HCT116 (cell line): ENCODE data around the gene ALDH4A1. TPM values are rescaled to one million over a fixed set of nuclear protein-coding genes. Genes with fewer than 3 reads are reported as not detected.

Experiments
- ATAC-seq: fragments of 200-7000 bp; cut with Tn5 transposase; 2 replicates; pipeline ENCODE4 v1.9.1; 2020; ENCODE audit warnings: mild to moderate bottlenecking, moderate library complexity
- BruUV-seq: library from RNA; stranded (reverse); fragments of 400-500 nt; replicated peaks from 2 replicates; lab custom pipeline; 2021; lab: Mats Ljungman, UMichigan
- CTCF ChIA-PET: fragments of 300-600 bp; sonication (Branson Sonifier 250); formaldehyde crosslinking; loops from one replicate; lab custom pipeline; 2021; ENCODE audit warnings: antibody characterized with exemption; lab: Charles Lee
- POLR2A ChIA-PET: fragments of 300-600, 350-600 bp; sonication (Branson Sonifier 250); formaldehyde crosslinking; loops from one replicate; lab custom pipeline; 2021; ENCODE audit warnings: antibody characterized with exemption; lab: Charles Lee
- RAD21 ChIA-PET, 2 experiments: fragments of 300-600 bp; sonication (Branson Sonifier 250); formaldehyde crosslinking; loops; one replicate each; lab custom pipeline; 2023; ENCODE audit warnings: low total read pairs in 2 of 2; ENCODE audit not compliant: uncharacterized antibody in 2 of 2, unreplicated experiment in 2 of 2, low non-redundant PET in 1 of 2; lab: Charles Lee
- DNase-seq: peaks from one replicate; pipeline ENCODE4 v3.0.0-alpha.2; 2010; ENCODE audit warnings: low read depth, low spot score
- H2AFZ ChIP-seq: fragments of 200-600 bp; shearing (Covaris generic), sonication (generic); 2 replicates; pipeline ENCODE4 v1.6.1; 2017; ENCODE audit warnings: low read depth, mixed run types, mixed read lengths, antibody characterized with exemption, low read length; ENCODE audit not compliant: poor library complexity, severe bottlenecking
- H3K27ac ChIP-seq: 2 replicates; pipeline ENCODE4 v1.5.1; 2012; ENCODE audit warnings: low read depth, low read length
- H3K27me3 ChIP-seq: fragments of 200-600 bp; sonication (generic); 2 replicates; pipeline ENCODE4 v1.6.1; 2016; ENCODE audit warnings: mixed run types, low read length, mixed read lengths; ENCODE audit not compliant: insufficient read depth
- H3K36me3 ChIP-seq, 2 experiments: fragments of 200-500 bp in 1 of 2; fragments of 200-600 bp in 1 of 2; sonication (Bioruptor generic) in 1 of 2; sonication (generic) in 1 of 2; 2 replicates each; pipeline versions ENCODE4 v1.5.1 to v1.6.1; 2014 to 2016; ENCODE audit warnings: low read length in 2 of 2, inconsistent platforms in 1 of 2, mixed read lengths in 1 of 2, mixed run types in 1 of 2; ENCODE audit not compliant: insufficient read depth in 2 of 2, control insufficient read depth in 1 of 2
- H3K4me1 ChIP-seq, 2 experiments: fragments of 200-600 bp in 1 of 2; sonication (generic) in 1 of 2; 2 replicates each; pipeline versions ENCODE4 v1.5.1 to v1.6.1; 2012 to 2017; ENCODE audit warnings: low read length in 2 of 2, inconsistent platforms in 1 of 2, mild to moderate bottlenecking in 1 of 2, mixed read lengths in 1 of 2, mixed run types in 1 of 2, moderate library complexity in 1 of 2; ENCODE audit not compliant: insufficient read depth in 2 of 2, control insufficient read depth in 1 of 2
- H3K4me2 ChIP-seq: fragments of 200-600 bp; sonication (generic); 2 replicates; pipeline ENCODE4 v1.6.1; 2017; ENCODE audit warnings: mixed run types, low read length, mixed read lengths
- H3K4me3 ChIP-seq, 2 experiments: fragments of 200-600 bp in 1 of 2; sonication (generic) in 1 of 2; replicated peaks in 1 of 2; 2 replicates each; pipeline ENCODE4 v1.5.1; 2011 to 2016; ENCODE audit warnings: low read length in 2 of 2, control low read depth in 1 of 2, low read depth in 1 of 2, mild to moderate bottlenecking in 1 of 2, mixed read lengths in 1 of 2, mixed run types in 1 of 2
- H3K79me2 ChIP-seq: fragments of 200-600 bp; sonication (generic); 2 replicates; pipeline ENCODE4 v1.6.1; 2017; ENCODE audit warnings: mild to moderate bottlenecking, mixed run types, low read length, moderate library complexity, mixed read lengths; ENCODE audit not compliant: insufficient read depth
- H3K9ac ChIP-seq: fragments of 200-600 bp; sonication (generic); 2 replicates; pipeline ENCODE4 v1.6.1; 2016; ENCODE audit warnings: low read length, mixed read lengths
- H3K9me2 ChIP-seq: fragments of 200-600 bp; sonication (generic), shearing (Covaris generic); 2 replicates; pipeline ENCODE4 v1.6.1; 2017; ENCODE audit warnings: mixed run types, mild to moderate bottlenecking, moderate library complexity; ENCODE audit not compliant: insufficient read depth
- H3K9me3 ChIP-seq, 2 experiments: fragments of 200-500 bp in 1 of 2; fragments of 200-600 bp in 1 of 2; sonication (Bioruptor generic) in 1 of 2; sonication (generic) in 1 of 2; 2 replicates each; pipeline ENCODE4 v1.6.1; 2014 to 2017; ENCODE audit warnings: low read length in 2 of 2, mixed read lengths in 2 of 2, inconsistent platforms in 1 of 2, low read depth in 1 of 2, mild to moderate bottlenecking in 1 of 2, mixed run types in 1 of 2, moderate library complexity in 1 of 2; ENCODE audit not compliant: control insufficient read depth in 1 of 2, insufficient read depth in 1 of 2
- H4K20me1 ChIP-seq: fragments of 200-600 bp; sonication (generic), shearing (Covaris generic); 2 replicates; pipeline ENCODE4 v1.6.1; 2017; ENCODE audit warnings: mixed run types, mild to moderate bottlenecking, moderate library complexity; ENCODE audit not compliant: insufficient read depth
- ATF3 ChIP-seq: IDR thresholded peaks from 2 replicates; pipeline ENCODE4 v1.6.1; 2012
- CBX3 ChIP-seq: IDR thresholded peaks from 2 replicates; pipeline ENCODE4 v1.6.1; 2012; ENCODE audit warnings: low read depth
- CTCF ChIP-seq, 3 experiments: fragments of 200-600 bp in 1 of 3; sonication (generic) in 1 of 3; IDR thresholded peaks in 2 of 3; conservative IDR thresholded peaks in 1 of 3; 2 replicates each; pipeline ENCODE4 v1.5.1; 2012 to 2017; ENCODE audit warnings: low read depth in 2 of 3, low read length in 2 of 3, antibody characterized with exemption in 1 of 3, borderline replicate concordance in 1 of 3, control low read depth in 1 of 3, mild to moderate bottlenecking in 1 of 3, mixed read lengths in 1 of 3, mixed run types in 1 of 3, moderate library complexity in 1 of 3; ENCODE audit not compliant: insufficient read depth in 1 of 3
- EGR1 ChIP-seq: IDR thresholded peaks from 2 replicates; pipeline ENCODE4 v1.6.1; 2012; ENCODE audit warnings: low read depth
- ELF1 ChIP-seq: IDR thresholded peaks from 2 replicates; pipeline ENCODE4 v1.6.1; 2012; ENCODE audit warnings: low read depth, borderline replicate concordance
- EZH2 ChIP-seq: fragments of 200-600 bp; sonication (generic); IDR thresholded peaks from 2 replicates; pipeline ENCODE4 v1.6.1; 2017; ENCODE audit warnings: antibody characterized with exemption, mixed run types
- EZH2phosphoT487 ChIP-seq: fragments of 200-600 bp; IDR thresholded peaks from 2 replicates; pipeline ENCODE4 v1.6.1; 2018; ENCODE audit warnings: antibody characterized with exemption, borderline replicate concordance
- JUND ChIP-seq: IDR thresholded peaks from 2 replicates; pipeline ENCODE4 v1.6.1; 2012
- POLR2A ChIP-seq: IDR thresholded peaks from 2 replicates; pipeline ENCODE4 v1.7.0; 2011; ENCODE audit warnings: borderline replicate concordance; ENCODE audit not compliant: insufficient read depth, insufficient read length; ENCODE audit errors: extremely low read depth
- POLR2AphosphoS5 ChIP-seq: IDR thresholded peaks from 2 replicates; pipeline ENCODE4 v1.6.1; 2011; ENCODE audit warnings: mild to moderate bottlenecking, low read depth, low read length, moderate library complexity
- REST ChIP-seq: IDR thresholded peaks from 2 replicates; pipeline ENCODE4 v1.6.1; 2012; ENCODE audit warnings: low read depth
- SP1 ChIP-seq: IDR thresholded peaks from 2 replicates; pipeline ENCODE4 v1.6.1; 2012; ENCODE audit warnings: low read depth
- SRF ChIP-seq: IDR thresholded peaks from 2 replicates; pipeline ENCODE4 v1.6.1; 2012; ENCODE audit warnings: low read depth
- TCF7L2 ChIP-seq: IDR thresholded peaks from 2 replicates; pipeline ENCODE4 v1.7.0; 2011; ENCODE audit warnings: borderline replicate concordance, inconsistent platforms; ENCODE audit not compliant: insufficient read depth, insufficient read length; ENCODE audit errors: extremely low read depth
- YY1 ChIP-seq: IDR thresholded peaks from 2 replicates; pipeline ENCODE4 v1.6.1; 2011; ENCODE audit warnings: low read length, low read depth, moderate library complexity, mild to moderate bottlenecking; ENCODE audit not compliant: insufficient replicate concordance; ENCODE audit errors: extremely low read depth
- ZNF274 ChIP-seq: fragments of 200-500 bp; sonication (Bioruptor generic); IDR thresholded peaks from 2 replicates; pipeline ENCODE4 v1.6.1; 2014; ENCODE audit warnings: mild to moderate bottlenecking, low read depth, low read length, inconsistent platforms
- intact Hi-C: fragments of 100-400 bp; cut with micrococcal nuclease; formaldehyde crosslinking; loops from 2 replicates; pipeline ENCODE4 v1.10.0; 2022
- total RNA-seq: library from RNA; stranded (reverse); gene quantifications from one replicate; pipeline ENCODE4 v1.2.1, GENCODE V29; 2021; ENCODE audit not compliant: unreplicated experiment
- TF ChIP-seq, protein P1 (sequence below): IDR thresholded peaks from 2 replicates; pipeline ENCODE4 v1.6.1; 2012
- TF ChIP-seq, protein P2 (sequence below): IDR thresholded peaks from 2 replicates; pipeline ENCODE4 v1.6.1; 2011; ENCODE audit warnings: mild to moderate bottlenecking, low read length, moderate library complexity; ENCODE audit not compliant: insufficient replicate concordance; ENCODE audit errors: extremely low read depth

ALDH4A1 gene
- total RNA-seq, 1 experiment from 2014 or later: 12.6 TPM

GRCh38 chr1:18872071-18872611 lies 30.2 kb downstream of the ALDH4A1 start:
- no peaks in the 10 kb centered on the region for H4K20me1 ChIP-seq
- no peaks in the 10 kb centered on the region for H3K9me2 ChIP-seq
- H3K79me2 ChIP-seq: no peaks in the 10 kb centered on the region
- BruUV-seq: no TSS peak
- ChIA-PET RAD21 (no interaction called here), POLR2A (no interaction called here), CTCF (no interaction called here)
- no peak overlapping the region for H3K27ac ChIP-seq
- H3K9me3 ChIP-seq: no peaks in the 10 kb centered on the region
- no peak overlapping the region for H3K9ac ChIP-seq
- no peaks in the 10 kb centered on the region for H3K36me3 ChIP-seq
- H3K4me1 ChIP-seq: peaks cover 0 to 6% of the 10 kb centered on the region in 2 experiments; a peak in 1 of 4 replicates
- H3K4me2 ChIP-seq: no peak overlapping the region
- DNase-seq (no peak), ATAC-seq (no peak)
- TF ChIP-seq, protein P1, sequence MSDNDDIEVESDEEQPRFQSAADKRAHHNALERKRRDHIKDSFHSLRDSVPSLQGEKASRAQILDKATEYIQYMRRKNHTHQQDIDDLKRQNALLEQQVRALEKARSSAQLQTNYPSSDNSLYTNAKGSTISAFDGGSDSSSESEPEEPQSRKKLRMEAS: no peak
- TF ChIP-seq ELF1 (no peak), EZH2phosphoT487 (no peak), SP1 (no peak), POLR2AphosphoS5 (no peak), CTCF (IDR thresholded peaks at IDR 0.05 in 2 of 3, conservative IDR thresholded peaks at IDR 0.05 in 1 of 3; ENCODE audit: borderline replicate concordance in 1 of 3, insufficient read depth in 1 of 3, low read depth in 2 of 3, low read length in 2 of 3) (no peak), EZH2 (no peak), YY1 (no peak), ATF3 (no peak), REST (no peak), JUND (no peak), SRF (no peak), POLR2A (no peak), TCF7L2 (no peak), ZNF274 (no peak), EGR1 (no peak), CBX3 (no peak)
- TF ChIP-seq, protein P2, sequence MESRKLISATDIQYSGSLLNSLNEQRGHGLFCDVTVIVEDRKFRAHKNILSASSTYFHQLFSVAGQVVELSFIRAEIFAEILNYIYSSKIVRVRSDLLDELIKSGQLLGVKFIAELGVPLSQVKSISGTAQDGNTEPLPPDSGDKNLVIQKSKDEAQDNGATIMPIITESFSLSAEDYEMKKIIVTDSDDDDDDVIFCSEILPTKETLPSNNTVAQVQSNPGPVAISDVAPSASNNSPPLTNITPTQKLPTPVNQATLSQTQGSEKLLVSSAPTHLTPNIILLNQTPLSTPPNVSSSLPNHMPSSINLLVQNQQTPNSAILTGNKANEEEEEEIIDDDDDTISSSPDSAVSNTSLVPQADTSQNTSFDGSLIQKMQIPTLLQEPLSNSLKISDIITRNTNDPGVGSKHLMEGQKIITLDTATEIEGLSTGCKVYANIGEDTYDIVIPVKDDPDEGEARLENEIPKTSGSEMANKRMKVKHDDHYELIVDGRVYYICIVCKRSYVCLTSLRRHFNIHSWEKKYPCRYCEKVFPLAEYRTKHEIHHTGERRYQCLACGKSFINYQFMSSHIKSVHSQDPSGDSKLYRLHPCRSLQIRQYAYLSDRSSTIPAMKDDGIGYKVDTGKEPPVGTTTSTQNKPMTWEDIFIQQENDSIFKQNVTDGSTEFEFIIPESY: no peak
- intact Hi-C loops: no loop called here
- H3K27me3 ChIP-seq: no peaks in the 10 kb centered on the region
- H3K4me3 ChIP-seq: no peak overlapping the region
- no peak overlapping the region for H2AFZ ChIP-seq
